Measurements from ENCODE around the gene FARSB. TPM values are rescaled to one million over a fixed set of nuclear protein-coding genes. Genes with fewer than 3 reads are reported as not detected.

The FARSB gene
- polyA plus RNA-seq, 1 donor from 2014 or later = 15.2 TPM

DNA sequence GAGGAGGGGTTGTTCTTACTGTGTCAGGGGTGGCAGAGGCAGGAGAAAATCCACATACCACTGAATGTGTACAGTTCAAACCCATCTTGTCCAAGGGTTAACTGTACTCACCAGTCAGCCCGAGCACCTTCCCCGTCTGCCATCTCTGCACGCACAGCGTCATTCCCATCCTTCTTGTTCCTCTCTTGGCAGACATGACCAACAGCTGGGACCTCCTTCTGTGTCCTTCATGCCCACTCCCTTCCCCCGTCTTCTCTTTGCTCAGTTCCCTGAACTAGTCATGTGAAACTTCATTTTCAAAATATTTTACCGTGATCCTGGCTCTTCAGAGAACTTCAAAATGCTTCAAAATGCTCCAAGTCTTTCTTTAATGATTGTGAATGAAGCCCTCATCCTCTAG, 92.0 kb downstream of the FARSB start:
- Histone ChIP-seq H3K79me2 (replicated peaks; ENCODE audit: insufficient read depth, low read length) (no peaks in the 10 kb centered on the region), H3K4me3 (ENCODE audit: low read length) (no peak overlapping the region), H2AFZ (ENCODE audit: low read depth, low read length) (no peak overlapping the region), H3K9ac (ENCODE audit: low read length) (no peak overlapping the region), H4K20me1 (ENCODE audit: insufficient read depth) (no peaks in the 10 kb centered on the region), H3K9me3 (ENCODE audit: low read length) (no peaks in the 10 kb centered on the region), H3F3A (ENCODE audit: insufficient read depth, low read length, poor library complexity, severe bottlenecking) (no peaks in the 10 kb centered on the region), H3K27me3 (ENCODE audit: insufficient read depth, low read depth, low read length) (no peaks in the 10 kb centered on the region), H3K36me3 (ENCODE audit: insufficient read depth, low read length) (peaks cover 3% of the 10 kb centered on the region), H3K4me2 (ENCODE audit: low read length) (no peak overlapping the region), H3K9me2 (ENCODE audit: insufficient read depth, low read length) (no peaks in the 10 kb centered on the region), H3K27ac (ENCODE audit: low read length) (no peak overlapping the region)
- TF ChIP-seq, protein P1, sequence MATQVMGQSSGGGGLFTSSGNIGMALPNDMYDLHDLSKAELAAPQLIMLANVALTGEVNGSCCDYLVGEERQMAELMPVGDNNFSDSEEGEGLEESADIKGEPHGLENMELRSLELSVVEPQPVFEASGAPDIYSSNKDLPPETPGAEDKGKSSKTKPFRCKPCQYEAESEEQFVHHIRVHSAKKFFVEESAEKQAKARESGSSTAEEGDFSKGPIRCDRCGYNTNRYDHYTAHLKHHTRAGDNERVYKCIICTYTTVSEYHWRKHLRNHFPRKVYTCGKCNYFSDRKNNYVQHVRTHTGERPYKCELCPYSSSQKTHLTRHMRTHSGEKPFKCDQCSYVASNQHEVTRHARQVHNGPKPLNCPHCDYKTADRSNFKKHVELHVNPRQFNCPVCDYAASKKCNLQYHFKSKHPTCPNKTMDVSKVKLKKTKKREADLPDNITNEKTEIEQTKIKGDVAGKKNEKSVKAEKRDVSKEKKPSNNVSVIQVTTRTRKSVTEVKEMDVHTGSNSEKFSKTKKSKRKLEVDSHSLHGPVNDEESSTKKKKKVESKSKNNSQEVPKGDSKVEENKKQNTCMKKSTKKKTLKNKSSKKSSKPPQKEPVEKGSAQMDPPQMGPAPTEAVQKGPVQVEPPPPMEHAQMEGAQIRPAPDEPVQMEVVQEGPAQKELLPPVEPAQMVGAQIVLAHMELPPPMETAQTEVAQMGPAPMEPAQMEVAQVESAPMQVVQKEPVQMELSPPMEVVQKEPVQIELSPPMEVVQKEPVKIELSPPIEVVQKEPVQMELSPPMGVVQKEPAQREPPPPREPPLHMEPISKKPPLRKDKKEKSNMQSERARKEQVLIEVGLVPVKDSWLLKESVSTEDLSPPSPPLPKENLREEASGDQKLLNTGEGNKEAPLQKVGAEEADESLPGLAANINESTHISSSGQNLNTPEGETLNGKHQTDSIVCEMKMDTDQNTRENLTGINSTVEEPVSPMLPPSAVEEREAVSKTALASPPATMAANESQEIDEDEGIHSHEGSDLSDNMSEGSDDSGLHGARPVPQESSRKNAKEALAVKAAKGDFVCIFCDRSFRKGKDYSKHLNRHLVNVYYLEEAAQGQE (IDR thresholded peaks at IDR 0.05; ENCODE audit: borderline replicate concordance) = no peak
- TF ChIP-seq EP300 (conservative IDR thresholded peaks at IDR 0.05; ENCODE audit: poor library complexity, severe bottlenecking) (no peak), RAD21 (conservative IDR thresholded peaks at IDR 0.05) (no peak), POLR2AphosphoS5 (IDR thresholded peaks at IDR 0.05) (no peak), SMC3 (conservative IDR thresholded peaks at IDR 0.05; ENCODE audit: poor library complexity) (no peak), TAF1 (IDR thresholded peaks at IDR 0.05; ENCODE audit: low read depth) (no peak), EZH2 (IDR thresholded peaks at IDR 0.05; ENCODE audit: borderline replicate concordance, insufficient read depth, low read length, poor library complexity, severe bottlenecking) (no peak), MXI1 (conservative IDR thresholded peaks at IDR 0.05; ENCODE audit: poor library complexity, severe bottlenecking) (no peak)
- TF ChIP-seq, protein P2, sequence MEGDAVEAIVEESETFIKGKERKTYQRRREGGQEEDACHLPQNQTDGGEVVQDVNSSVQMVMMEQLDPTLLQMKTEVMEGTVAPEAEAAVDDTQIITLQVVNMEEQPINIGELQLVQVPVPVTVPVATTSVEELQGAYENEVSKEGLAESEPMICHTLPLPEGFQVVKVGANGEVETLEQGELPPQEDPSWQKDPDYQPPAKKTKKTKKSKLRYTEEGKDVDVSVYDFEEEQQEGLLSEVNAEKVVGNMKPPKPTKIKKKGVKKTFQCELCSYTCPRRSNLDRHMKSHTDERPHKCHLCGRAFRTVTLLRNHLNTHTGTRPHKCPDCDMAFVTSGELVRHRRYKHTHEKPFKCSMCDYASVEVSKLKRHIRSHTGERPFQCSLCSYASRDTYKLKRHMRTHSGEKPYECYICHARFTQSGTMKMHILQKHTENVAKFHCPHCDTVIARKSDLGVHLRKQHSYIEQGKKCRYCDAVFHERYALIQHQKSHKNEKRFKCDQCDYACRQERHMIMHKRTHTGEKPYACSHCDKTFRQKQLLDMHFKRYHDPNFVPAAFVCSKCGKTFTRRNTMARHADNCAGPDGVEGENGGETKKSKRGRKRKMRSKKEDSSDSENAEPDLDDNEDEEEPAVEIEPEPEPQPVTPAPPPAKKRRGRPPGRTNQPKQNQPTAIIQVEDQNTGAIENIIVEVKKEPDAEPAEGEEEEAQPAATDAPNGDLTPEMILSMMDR (IDR thresholded peaks at IDR 0.05; ENCODE audit: poor library complexity, severe bottlenecking) = no peak

DNA sequence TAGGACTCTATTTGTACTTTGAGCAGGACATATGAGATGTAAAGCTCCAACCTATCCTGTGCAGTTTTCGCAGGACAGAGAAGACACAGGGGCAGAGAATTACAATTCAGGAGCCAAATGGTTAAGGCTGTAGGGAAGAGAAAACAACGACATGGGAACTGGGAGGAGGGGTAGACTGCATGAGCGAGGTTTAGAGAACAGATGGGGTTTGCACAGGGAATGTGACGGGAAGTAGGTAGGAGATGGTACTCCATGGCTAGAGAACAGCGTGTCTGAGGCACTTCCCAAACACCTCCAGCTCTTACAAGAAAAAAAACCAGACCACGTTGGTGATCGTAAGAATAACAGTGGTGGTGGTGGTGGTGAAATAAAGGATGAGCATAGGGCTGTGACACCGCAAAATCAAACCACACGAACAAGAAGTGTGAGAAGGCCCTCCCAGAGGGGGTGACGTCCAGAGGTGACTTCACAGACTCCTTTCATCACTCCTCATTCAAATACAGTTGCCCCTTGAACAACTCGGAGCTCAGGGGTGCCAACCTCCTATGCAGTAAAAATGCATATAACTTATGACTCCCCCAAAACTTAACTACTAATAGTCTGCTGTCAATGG, 92.7 kb downstream of the FARSB start:
- H2AFZ ChIP-seq (ENCODE audit: low read depth, low read length) = no peak overlapping the region
- no peaks in the 10 kb centered on the region for H3K9me2 ChIP-seq (ENCODE audit: insufficient read depth, low read length)
- H3K27ac ChIP-seq (ENCODE audit: low read length) = no peak overlapping the region
- no peaks in the 10 kb centered on the region for H3K9me3 ChIP-seq (ENCODE audit: low read length)
- no peaks in the 10 kb centered on the region for H3K27me3 ChIP-seq (ENCODE audit: insufficient read depth, low read depth, low read length)
- no peaks in the 10 kb centered on the region for H3K79me2 ChIP-seq (replicated peaks; ENCODE audit: insufficient read depth, low read length)
- no peak for TF ChIP-seq MXI1 (conservative IDR thresholded peaks at IDR 0.05; ENCODE audit: poor library complexity, severe bottlenecking)
- no peak for TF ChIP-seq POLR2AphosphoS5 (IDR thresholded peaks at IDR 0.05)
- H3F3A ChIP-seq (ENCODE audit: insufficient read depth, low read length, poor library complexity, severe bottlenecking) = no peaks in the 10 kb centered on the region
- H3K9ac ChIP-seq (ENCODE audit: low read length) = no peak overlapping the region
- H3K4me3 ChIP-seq (ENCODE audit: low read length) = no peak overlapping the region
- H3K36me3 ChIP-seq (ENCODE audit: insufficient read depth, low read length) = peaks cover 3% of the 10 kb centered on the region
- no peaks in the 10 kb centered on the region for H4K20me1 ChIP-seq (ENCODE audit: insufficient read depth)
- H3K4me2 ChIP-seq (ENCODE audit: low read length) = no peak overlapping the region

Data from neural cell (in vitro differentiated cells).